ENCODE results near the gene DRC3.
A peak's percentile ranks its signal among the peaks of the same experiment; 100 is the strongest.
"Not testable (repeated sequence)": the region's sequence is repeated elsewhere in the genome, so short reads cannot be mapped to it uniquely, and the experiment has no call there.

DRC3 gene

GRCh38 chr17:17972126-17972951 lies at the start of gene DRC3, which contains the start of gene TOM1L2:
DRC3 (plus strand) TSS chr17:17972862; CDS start chr17:17977599, 4,737 bp downstream.
TOM1L2 (minus strand) TSS chr17:17972400; CDS start chr17:17972313, 87 bp downstream.
- DNase-seq (ENCODE audit: low read depth in 2 of 3, low spot score in 1 of 3) = peak; percentile 99 to 100 (median 100)

DNA sequence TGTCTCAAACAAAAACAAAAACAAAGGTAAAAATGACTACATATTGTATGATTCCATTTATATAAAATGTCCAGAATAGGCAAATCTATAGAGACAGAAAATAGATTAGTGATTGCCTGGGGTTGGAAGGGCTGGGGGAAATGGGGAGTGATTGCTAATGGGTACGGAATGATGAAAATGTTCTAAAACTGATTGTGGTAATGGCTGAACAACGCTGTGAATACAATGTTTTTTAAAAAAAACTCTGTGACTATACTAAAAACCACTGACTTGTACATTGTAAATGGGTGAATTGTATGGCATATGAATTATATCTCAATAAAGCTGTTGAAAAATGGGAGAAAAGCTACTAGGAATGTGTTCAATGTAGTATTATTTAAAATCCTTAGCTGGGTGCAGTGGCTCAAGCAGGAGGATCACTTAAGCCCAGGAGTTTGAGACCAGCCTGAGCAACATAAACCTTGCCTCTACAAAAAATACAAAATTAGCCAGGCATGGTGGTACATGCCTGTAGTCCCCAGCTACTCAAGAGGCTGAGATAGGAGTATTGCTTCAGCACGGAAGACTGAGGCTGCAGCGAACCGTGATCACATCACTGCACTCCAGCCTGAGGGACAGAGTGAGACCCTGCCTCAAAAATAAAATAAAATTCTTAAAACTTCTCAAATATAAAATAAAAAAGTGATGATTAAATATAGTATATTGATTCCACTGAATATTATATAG lies 48.4 kb upstream of the DRC3 start:
- DNase-seq (ENCODE audit: low read depth in 2 of 3, low spot score in 1 of 3) = no peak

- no peak for DNase-seq (ENCODE audit: low read depth in 2 of 3, low spot score in 1 of 3)
Observed at GRCh38 chr17:17924857-17925250, 47.8 kb upstream of the DRC3 start.

GRCh38 chr17:17926036-17926435 lies 46.6 kb upstream of the DRC3 start:
- no peak for DNase-seq (ENCODE audit: low read depth in 2 of 3, low spot score in 1 of 3)

GRCh38 chr17:17926840-17927449 lies 45.7 kb upstream of the DRC3 start:
- DNase-seq (ENCODE audit: low read depth in 2 of 3, low spot score in 1 of 3) = no peak

DNA sequence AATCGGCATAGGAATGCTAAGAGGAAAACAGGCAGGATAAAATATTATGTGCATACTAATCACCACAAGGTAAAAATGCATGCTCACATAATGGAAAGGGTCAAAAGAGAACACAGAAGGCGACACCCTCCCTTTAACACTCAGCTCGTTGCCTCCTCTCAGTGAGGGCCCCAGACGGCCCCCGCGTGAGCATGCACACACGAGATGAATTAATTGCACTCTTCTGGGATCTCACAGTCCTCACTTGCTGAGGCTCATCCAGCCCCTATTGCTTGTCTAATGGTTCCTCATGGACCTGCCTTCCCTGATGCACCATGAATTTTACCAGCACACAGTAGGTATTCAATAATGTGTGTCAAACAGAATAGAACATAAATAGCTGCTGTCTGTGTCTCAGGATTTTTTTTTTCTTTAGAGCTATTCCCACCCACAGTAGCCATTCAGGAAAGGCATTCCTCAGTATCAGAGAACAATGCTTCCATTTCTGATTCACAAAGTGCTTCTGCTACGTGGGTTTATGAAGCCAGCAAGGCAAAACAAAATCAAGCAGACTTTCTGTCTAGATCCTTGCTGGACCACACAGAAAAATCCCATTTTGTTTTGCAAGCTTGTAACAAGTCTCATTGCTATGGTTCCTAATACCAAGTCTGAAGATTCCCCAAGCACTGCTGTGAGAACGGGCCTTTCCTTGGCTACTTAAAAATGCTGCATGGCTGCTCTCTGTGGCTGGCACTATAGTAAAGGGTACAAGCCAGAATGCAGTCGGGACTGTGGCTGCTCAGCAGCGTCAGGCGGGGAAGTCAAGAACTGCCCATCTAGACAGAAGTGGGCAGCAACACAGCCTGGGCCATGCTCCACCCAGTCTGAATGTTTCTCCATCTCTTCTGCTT lies 44.0 kb upstream of the DRC3 start:
- DNase-seq (ENCODE audit: low read depth in 2 of 3, low spot score in 1 of 3) = no peak

DNA sequence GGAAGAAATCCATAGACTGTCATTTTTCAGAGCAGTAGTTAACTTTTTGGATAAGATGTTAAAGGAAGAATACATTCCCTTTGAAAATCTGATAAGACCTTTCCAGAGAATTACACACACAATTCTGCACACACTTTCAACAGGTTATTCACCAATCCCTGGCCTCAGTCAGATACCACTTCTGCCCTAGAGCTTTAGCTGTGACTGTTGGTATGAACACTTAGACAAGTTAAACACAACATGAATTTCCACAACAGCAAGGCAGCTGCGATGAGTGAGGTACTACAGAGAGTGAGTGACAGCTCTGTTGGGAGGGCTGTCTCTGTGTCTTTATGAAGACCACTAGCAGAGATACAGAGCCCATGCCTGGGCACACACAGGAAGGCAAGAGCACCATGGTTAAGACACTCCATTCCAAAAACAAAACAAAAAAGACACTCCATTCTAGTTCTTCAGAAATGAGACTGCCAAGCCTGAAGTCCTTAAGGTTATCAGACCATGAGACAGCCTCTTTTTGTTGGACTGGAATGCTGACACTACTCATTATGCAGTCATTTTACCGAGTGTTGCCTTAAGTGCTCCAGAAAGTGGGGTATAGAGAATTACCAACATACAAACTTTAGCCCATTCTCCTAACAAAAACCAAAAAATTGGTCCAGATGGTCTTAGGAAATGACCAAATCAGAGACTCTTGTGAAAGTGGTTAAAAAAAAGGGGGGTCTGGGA lies 42.8 kb upstream of the DRC3 start:
- DNase-seq (ENCODE audit: low read depth in 2 of 3, low spot score in 1 of 3) = no peak

- DNase-seq (ENCODE audit: low read depth in 2 of 3, low spot score in 1 of 3) = no peak
Observed at GRCh38 chr17:17930674-17931073, 42.0 kb upstream of the DRC3 start.

GRCh38 chr17:17931159-17931558 lies 41.5 kb upstream of the DRC3 start:
- DNase-seq (ENCODE audit: low read depth in 2 of 3, low spot score in 1 of 3) = no peak

DNA sequence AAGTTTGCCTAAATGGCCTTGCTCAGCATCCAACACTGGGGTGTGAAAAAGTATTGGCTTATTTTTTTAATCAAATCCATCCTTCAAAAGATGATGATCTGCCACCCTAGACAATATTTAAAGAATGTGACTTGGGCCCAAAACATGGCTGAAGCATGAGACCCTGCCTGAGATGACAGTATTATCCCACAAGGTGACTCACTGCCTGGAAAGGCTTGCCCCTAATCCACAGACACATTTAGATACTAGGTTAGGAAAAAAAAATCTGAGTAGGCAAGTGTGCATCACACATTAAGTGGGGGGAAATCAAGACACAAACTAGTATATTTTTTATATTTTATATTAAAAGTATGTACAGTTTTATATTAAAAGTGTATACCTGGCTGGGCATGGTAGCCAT lies 38.9 kb upstream of the DRC3 start:
- no peak for DNase-seq (ENCODE audit: low read depth in 2 of 3, low spot score in 1 of 3)

GRCh38 chr17:17934214-17934613 lies 38.4 kb upstream of the DRC3 start:
- DNase-seq (ENCODE audit: low read depth in 2 of 3, low spot score in 1 of 3) = no peak

DNA sequence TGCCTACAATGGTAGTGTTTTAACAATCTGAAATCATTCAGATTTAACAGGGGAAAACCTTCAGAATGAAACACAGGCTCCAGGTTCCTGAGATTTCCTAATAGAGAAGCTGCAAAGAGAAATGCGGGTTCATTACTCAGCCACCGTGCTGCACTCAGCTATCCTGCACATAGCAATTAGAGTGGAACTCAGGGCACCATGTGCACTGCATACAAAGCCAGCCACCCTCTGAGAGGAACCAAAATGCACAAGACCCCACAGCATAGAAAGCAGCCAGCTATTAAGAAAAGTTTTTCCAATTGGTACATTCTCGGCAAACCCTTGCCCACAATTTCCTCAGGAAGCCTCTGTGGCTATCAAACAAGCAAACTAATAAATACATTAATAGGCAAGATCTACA lies 37.9 kb upstream of the DRC3 start:
- no peak for DNase-seq (ENCODE audit: low read depth in 2 of 3, low spot score in 1 of 3)

- no peak for DNase-seq (ENCODE audit: low read depth in 2 of 3, low spot score in 1 of 3)
Observed at GRCh38 chr17:17935321-17936271, 37.1 kb upstream of the DRC3 start.

GRCh38 chr17:17937201-17937853 lies 35.3 kb upstream of the DRC3 start:
- DNase-seq (ENCODE audit: low read depth in 2 of 3, low spot score in 1 of 3) = no peak

DNA sequence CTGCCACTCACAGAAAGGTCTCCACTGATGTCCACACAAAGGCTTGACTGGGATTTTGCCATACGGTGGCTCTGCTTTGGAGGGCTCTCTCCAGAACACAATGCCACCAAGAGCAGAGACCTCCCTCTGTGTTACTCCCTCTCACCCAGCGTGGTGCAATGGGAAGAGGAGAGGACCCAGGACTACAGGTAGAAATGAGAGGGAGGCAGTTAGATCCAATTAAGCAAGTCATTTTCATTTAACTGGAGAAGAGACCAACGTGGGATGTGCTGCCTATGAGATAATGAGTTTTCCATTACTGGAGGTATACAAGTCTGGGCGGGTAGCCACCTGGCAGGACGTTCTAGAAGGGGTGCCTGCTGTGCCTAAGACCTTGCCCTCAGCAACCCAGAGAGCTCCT lies 34.7 kb upstream of the DRC3 start:
- DNase-seq (ENCODE audit: low read depth in 2 of 3, low spot score in 1 of 3) = no peak

DNA sequence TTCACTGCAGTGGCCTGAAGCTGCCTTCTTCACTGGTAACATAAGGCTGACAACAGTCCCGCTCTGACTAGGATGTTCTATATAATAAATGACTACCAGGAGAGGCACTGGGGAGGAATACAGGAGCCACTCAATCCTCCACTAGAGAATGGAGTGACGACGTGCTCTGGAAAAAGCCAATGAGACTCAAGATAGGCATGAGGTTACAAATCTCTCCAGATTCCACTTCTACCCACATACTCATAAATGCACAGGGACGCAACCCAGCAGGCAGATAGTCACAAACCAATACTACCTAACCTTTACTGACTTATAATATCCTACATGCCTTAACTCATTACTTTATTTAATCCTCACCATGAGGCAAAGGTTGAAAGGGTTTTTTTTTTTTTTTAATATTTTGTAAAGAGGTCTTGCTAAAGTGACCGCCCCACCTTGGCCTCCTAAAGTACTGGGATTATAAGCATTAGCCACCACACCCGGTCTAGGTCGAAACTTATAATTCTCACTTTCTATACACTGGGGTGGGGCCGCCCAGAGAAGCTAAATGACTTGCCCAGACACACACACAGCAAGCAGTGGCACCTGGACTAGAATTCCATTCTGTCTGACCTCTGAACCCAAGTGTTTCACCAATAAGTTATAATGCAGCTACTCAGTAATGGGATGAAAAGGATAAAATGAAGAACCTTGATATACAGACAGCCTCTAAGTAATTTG lies 34.1 kb upstream of the DRC3 start:
- DNase-seq (ENCODE audit: low read depth in 2 of 3, low spot score in 1 of 3) = no peak

DNA sequence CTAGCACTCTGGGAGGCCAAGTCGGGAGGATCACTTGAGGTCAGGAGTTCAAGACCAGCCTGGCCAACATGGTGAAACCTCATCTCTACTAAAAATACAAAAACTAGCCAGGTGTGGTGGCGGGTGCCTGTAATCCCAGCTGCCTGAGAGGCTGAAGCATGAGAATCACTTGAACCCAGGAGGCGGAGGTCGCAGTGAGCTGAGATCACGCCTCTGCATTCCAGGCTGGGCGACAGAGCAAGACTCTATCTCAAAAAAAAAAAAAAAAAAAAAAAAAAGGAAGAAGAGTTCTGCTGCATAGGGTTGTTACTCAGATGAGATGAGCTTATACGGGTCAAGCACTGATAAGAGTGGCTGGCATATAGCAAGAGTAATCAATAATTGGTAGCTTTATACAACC lies 32.7 kb upstream of the DRC3 start:
- DNase-seq (ENCODE audit: low read depth in 2 of 3, low spot score in 1 of 3) = not testable (repeated sequence)

DNA sequence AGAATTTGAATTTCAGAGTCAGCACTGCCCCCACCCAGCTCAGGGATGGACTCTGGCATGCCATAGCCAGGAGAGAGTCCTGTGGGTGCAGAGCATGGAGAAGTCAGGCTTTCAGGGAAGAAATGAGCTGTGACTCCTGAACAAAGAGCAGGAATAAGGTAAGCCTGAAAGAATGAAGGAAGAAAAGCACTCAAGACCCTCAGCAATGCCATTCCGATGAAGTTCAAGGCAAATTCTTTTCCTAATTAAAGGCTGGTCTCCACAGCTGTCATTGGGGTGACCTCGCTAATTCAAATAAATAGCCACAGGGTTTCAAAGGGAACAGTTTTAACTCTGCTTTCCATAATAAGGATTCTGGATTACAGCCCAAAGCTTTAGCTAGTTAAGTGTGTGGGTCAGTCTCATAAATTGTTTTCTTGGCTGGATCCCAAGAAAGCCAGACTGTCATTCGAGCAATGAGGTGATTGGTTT lies 32.2 kb upstream of the DRC3 start:
- DNase-seq (ENCODE audit: low read depth in 2 of 3, low spot score in 1 of 3) = no peak

All from stimulated activated CD4-positive, alpha-beta T cell treated with anti-CD3 and anti-CD28 coated beads, Interleukin-12 subunit alpha, Interleukin-12 subunit beta, amount 100 ng/mL, for 48 hours (primary cell).